Upper lobe of right lung (tissue), 1 donor: Measurements from ENCODE around the gene CHMP2A. TPM values are rescaled to one million over a fixed set of nuclear protein-coding genes. Genes with fewer than 3 reads are reported as not detected.
A peak's percentile ranks its signal among the peaks of the same experiment; 100 is the strongest.

Source experiments
- ATAC-seq: fragments of 200-7000 bp; cut with Tn5 transposase; one replicate; pipeline ENCODE4 v1.9.1; 2020; ENCODE audit warnings: mild to moderate bottlenecking, moderate library complexity
- DNase-seq: peaks from one replicate; pipeline ENCODE4 v3.0.0-alpha.2; 2020
- H3K27ac ChIP-seq: fragments of 200-600 bp; one replicate; pipeline ENCODE4 v1.8.0; 2022
- H3K27me3 ChIP-seq: fragments of 200-600 bp; one replicate; pipeline ENCODE4 v1.8.0; 2022; ENCODE audit warnings: mild to moderate bottlenecking
- H3K36me3 ChIP-seq: fragments of 200-600 bp; one replicate; pipeline ENCODE4 v1.8.0; 2022
- H3K4me1 ChIP-seq: fragments of 200-600 bp; one replicate; pipeline ENCODE4 v1.8.0; 2022
- H3K4me3 ChIP-seq: fragments of 200-600 bp; one replicate; pipeline ENCODE4 v1.8.0; 2022; ENCODE audit warnings: mild to moderate bottlenecking
- H3K9me3 ChIP-seq: fragments of 200-600 bp; one replicate; pipeline ENCODE4 v1.8.0; 2022
- intact Hi-C: fragments of 100-400 bp; cut with DNase I; formaldehyde crosslinking; loops from one replicate; pipeline ENCODE4 v1.11.0; 2022
- total RNA-seq: library from RNA; stranded (reverse); fragmentation: NEBNext Ultra II Directional; extraction: Animal tissue kit (Norgen Biotek cat#: 25700); gene quantifications from one replicate; pipeline ENCODE4 v1.2.1, GENCODE V29; 2021
- TF ChIP-seq, protein P1 (sequence below): fragments of 200-600 bp; IDR thresholded peaks from one replicate; pipeline ENCODE4 v1.8.0; 2022; ENCODE audit warnings: antibody characterized with exemption
- donor health status: DM: no; HTN: yes; CAD: no; lungs with severe emphysema.

CHMP2A gene
- total RNA-seq, 1 donor from 2014 or later: 96.5 TPM

DNA sequence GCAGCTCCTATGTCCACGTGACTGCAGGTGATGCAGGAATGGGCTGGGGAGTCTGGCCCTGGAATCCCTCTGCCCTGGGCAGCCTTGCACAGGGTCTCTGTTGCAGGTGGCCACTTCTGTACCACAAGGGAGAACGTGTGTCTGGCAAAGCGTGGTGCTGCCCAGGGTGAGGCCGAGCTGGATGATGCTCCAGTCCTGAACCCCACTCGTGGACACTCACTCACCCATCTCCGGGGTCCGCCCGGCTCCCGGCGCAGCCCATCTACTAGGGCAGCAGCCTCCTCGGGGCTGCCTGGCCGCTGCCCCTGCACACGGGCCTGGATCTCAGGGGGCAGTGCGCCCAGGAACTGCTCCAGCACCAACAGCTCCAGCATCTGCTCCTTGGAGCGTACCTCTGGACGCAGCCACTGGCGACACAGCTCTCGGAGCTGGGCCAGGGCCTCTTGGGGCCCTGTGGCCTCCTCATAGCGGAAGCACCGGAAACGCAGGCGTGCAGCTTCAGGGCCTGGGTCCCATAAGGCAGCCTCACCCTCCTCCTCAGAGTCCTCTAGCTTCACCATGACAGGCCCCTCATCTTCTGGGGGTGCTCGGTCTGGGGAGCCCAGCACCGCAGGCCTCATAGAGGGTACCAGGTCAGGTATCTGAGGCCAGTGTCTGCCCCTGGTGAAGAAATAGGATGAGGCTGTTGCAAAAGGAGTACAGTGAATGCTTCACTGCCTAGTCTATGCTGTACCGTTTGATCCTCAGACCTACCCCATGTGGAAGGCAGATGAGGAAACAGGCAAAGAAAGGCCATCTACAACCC lies 16.1 kb upstream of the CHMP2A start:
- DNase-seq: peak; percentile 63
- Histone ChIP-seq H3K27ac (no peak overlapping the region), H3K4me3 (no peak overlapping the region), H3K27me3 (no peaks in the 10 kb centered on the region), H3K4me1 (peaks cover 18% of the 10 kb centered on the region), H3K9me3 (no peaks in the 10 kb centered on the region), H3K36me3 (peaks cover 23% of the 10 kb centered on the region)
- ATAC-seq: no peak
- TF ChIP-seq, protein P1, sequence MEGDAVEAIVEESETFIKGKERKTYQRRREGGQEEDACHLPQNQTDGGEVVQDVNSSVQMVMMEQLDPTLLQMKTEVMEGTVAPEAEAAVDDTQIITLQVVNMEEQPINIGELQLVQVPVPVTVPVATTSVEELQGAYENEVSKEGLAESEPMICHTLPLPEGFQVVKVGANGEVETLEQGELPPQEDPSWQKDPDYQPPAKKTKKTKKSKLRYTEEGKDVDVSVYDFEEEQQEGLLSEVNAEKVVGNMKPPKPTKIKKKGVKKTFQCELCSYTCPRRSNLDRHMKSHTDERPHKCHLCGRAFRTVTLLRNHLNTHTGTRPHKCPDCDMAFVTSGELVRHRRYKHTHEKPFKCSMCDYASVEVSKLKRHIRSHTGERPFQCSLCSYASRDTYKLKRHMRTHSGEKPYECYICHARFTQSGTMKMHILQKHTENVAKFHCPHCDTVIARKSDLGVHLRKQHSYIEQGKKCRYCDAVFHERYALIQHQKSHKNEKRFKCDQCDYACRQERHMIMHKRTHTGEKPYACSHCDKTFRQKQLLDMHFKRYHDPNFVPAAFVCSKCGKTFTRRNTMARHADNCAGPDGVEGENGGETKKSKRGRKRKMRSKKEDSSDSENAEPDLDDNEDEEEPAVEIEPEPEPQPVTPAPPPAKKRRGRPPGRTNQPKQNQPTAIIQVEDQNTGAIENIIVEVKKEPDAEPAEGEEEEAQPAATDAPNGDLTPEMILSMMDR: no peak
- intact Hi-C loops: no loop called here

DNA sequence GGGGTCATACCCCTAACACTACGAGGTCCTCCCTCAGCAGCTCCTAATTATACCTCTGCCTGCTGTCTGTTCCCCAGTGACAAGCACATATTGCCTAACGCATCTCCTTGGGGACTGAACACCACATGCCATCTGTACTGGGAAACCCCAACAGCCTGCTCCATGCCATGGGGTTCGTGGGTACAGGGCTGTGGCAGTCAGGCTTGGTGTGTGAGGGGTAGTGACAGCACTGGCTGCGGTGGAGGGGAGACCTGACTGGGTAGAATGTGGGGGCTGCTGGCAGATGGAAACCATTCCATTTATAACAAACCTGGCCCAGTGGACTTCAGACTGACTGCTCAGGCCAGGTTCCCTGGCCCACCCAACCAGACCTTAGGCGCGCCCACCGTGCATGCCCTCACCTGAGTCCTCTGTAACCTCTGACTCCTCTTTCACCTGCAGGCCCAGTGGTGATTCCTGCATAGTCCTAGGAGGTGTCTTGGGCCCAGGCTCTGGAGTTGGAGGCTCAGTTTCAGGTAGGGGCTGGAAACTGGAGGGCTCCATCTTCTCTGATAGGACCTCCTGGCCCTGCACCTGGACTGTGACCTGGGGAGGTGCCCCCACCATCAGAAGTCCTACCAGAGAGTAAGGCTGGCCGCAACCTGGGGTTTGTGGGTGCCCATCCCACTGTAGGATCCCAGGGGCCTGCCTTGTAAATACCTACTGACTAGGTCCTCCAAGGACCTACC lies 15.2 kb upstream of the CHMP2A start:
- H3K36me3 ChIP-seq: peaks cover 23% of the 10 kb centered on the region
- TF ChIP-seq, protein P1: no peak
- intact Hi-C loops: no loop called here
- H3K4me3 ChIP-seq: no peak overlapping the region
- no peak for ATAC-seq
- H3K9me3 ChIP-seq: no peaks in the 10 kb centered on the region
- no peak overlapping the region for H3K27ac ChIP-seq
- no peaks in the 10 kb centered on the region for H3K27me3 ChIP-seq
- peak; percentile 57 for DNase-seq
- H3K4me1 ChIP-seq: peaks cover 18% of the 10 kb centered on the region

DNA sequence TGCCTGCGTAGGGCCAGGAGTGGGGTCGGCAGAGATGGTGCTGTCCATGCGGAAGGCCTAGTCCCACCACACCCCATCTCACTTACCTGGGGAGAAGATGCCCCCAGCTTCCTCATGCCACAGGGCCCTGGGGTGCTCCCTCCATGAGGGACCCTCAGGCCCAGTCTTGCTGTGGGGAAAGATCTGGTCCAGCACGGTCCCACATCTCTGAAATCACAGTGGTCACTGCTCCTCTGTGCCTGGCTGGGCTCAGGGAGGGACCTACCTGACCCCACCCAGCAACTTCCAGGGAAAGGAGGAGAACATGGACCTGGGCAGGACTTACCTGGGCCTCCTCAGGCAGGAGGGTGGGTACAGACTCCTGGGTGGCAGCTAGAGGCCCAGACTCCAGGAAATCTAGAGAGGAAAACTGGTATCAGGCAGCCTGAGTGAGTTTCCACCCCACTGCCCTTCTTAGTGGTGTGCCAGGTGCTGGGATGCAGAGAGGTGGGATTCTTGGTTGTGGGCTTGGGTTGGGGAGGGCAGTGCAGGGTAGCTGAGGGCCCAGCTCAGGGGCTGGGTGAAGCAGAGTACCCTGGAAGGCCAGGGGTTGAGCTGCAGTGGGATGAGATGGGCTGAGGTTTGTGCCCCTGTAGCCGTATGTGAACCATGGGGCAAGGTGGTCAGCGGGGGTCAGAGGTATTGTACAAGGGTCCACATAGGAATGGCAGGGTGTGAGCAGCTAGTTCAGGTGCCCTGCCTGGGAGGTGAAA lies 14.5 kb upstream of the CHMP2A start:
- no peak overlapping the region for H3K27ac ChIP-seq
- no peak for ATAC-seq
- no peaks in the 10 kb centered on the region for H3K9me3 ChIP-seq
- peak; percentile 45 for DNase-seq
- TF ChIP-seq, protein P1: no peak
- peaks cover 23% of the 10 kb centered on the region for H3K36me3 ChIP-seq
- H3K27me3 ChIP-seq: no peaks in the 10 kb centered on the region
- H3K4me1 ChIP-seq: peaks cover 15% of the 10 kb centered on the region
- no peak overlapping the region for H3K4me3 ChIP-seq
- intact Hi-C loops: no loop called here

DNA sequence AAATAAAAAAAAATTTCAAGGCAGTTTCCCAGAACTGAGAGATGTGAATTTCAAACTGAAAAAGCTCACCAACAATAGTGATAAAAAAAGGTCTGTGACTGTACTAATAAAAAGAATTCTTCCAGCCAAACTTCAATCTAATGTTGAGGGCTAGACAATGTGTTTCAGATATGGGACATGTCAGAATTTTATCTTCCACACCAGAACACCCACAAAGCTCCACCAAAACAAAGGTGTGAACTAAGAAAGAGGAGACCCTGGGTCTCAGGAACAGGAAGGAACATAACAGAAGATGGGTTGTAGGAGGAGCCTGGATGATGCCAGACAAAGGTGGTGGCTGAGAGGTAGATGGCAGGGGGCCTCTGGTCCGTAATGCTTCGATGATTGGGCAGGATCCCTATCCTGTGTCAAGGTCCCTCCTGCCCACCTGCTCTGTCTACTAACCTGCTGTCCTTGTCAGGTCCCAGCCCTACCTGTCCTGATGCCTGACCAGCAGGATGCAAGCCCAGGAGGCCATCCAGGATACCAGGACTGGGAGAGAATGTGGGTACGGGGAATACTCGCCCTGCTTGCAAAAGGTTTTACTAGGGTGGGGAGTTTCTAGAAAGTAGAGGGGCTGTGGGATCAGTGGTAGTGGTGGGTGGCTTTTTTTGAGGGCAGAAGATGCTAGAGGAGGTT lies 13.7 kb upstream of the CHMP2A start:
- H3K4me3 ChIP-seq: no peak overlapping the region
- H3K36me3 ChIP-seq: peaks cover 23% of the 10 kb centered on the region
- H3K4me1 ChIP-seq: peaks cover 11% of the 10 kb centered on the region
- DNase-seq (peak; percentile 37), ATAC-seq (no peak)
- intact Hi-C loops: no loop called here
- H3K27ac ChIP-seq: no peak overlapping the region
- H3K9me3 ChIP-seq: no peaks in the 10 kb centered on the region
- no peaks in the 10 kb centered on the region for H3K27me3 ChIP-seq
- TF ChIP-seq, protein P1: no peak

DNA sequence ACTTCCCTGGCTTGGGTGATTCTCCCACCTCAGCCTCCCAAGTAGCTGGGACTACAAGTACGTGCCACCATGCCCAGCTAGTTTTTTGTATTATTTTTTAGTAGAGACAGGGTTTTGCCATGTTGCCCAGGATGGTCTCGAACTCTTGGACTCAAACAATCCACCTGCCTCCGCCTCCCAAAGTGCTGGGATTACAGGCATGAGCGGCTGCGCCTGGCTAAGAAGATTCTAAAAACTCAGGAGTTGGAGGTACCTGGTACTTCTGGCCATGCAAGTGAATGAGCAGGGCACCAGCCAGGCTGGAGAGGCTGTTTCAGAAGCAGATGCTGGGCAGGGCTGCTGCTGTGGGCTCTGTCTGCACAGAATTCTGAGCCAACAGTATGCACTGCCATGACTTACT lies 12.1 kb upstream of the CHMP2A start:
- H3K4me3 ChIP-seq: no peak overlapping the region
- H3K36me3 ChIP-seq: peaks cover 23% of the 10 kb centered on the region
- intact Hi-C loops: no loop called here
- no peak overlapping the region for H3K27ac ChIP-seq
- TF ChIP-seq, protein P1: no peak
- ATAC-seq (no peak), DNase-seq (peak; percentile 44)
- no peaks in the 10 kb centered on the region for H3K9me3 ChIP-seq
- H3K27me3 ChIP-seq: no peaks in the 10 kb centered on the region
- peaks cover 18% of the 10 kb centered on the region for H3K4me1 ChIP-seq
